RPMI7951 (cell line): ENCODE results near the gene ECHS1. TPM values are rescaled to one million over a fixed set of nuclear protein-coding genes. Genes with fewer than 3 reads are reported as not detected.
"Not testable (repeated sequence)": the region's sequence is repeated elsewhere in the genome, so short reads cannot be mapped to it uniquely, and the experiment has no call there.

Experiments used
- DNase-seq: peaks from one replicate; pipeline ENCODE4 v3.0.0-alpha.2; 2012; ENCODE audit warnings: low read depth
- total RNA-seq: library from RNA; depleted of rRNA; stranded (reverse); fragments of >200 nt; shearing (Covaris generic); gene quantifications from 2 replicates; pipeline ENCODE4 v1.2.3, GENCODE V29; 2014

Gene ECHS1
- total RNA-seq, 1 experiment from 2014 or later: 91.1 TPM

- DNase-seq: no peak
Measured at GRCh38 chr10:133399123-133399601, 26.0 kb upstream of the ECHS1 start.

GRCh38 chr10:133397938-133398337 lies 24.8 kb upstream of the ECHS1 start:
- DNase-seq: no peak

- DNase-seq: no peak
Measured at GRCh38 chr10:133396035-133396624, 23.0 kb upstream of the ECHS1 start.

GRCh38 chr10:133394801-133395221 lies 21.7 kb upstream of the ECHS1 start:
- DNase-seq: no peak

GRCh38 chr10:133394064-133394663 lies 21.0 kb upstream of the ECHS1 start, which contains the start of gene MTG1:
Gene MTG1 (plus strand): TSS chr10:133394157. CDS start chr10:133394221, 64 bp downstream.
- DNase-seq: peak; percentile 86

- DNase-seq: no peak
Measured at GRCh38 chr10:133393401-133394063, 20.4 kb upstream of the ECHS1 start.

- no peak for DNase-seq
Measured at GRCh38 chr10:133391761-133392518, 18.8 kb upstream of the ECHS1 start.

- DNase-seq: no peak
Measured at GRCh38 chr10:133391249-133391635, 18.1 kb upstream of the ECHS1 start.

GRCh38 chr10:133390597-133391248 lies 17.6 kb upstream of the ECHS1 start:
- no peak for DNase-seq

- DNase-seq: no peak
Measured at GRCh38 chr10:133388973-133389818, 16.0 kb upstream of the ECHS1 start.

GRCh38 chr10:133388236-133388972 lies 15.2 kb upstream of the ECHS1 start:
- DNase-seq: no peak

GRCh38 chr10:133386951-133387350 lies 13.8 kb upstream of the ECHS1 start:
- DNase-seq: not testable (repeated sequence)

GRCh38 chr10:133385214-133385613 lies 12.1 kb upstream of the ECHS1 start:
- DNase-seq: no peak

GRCh38 chr10:133384071-133384470 lies 10.9 kb upstream of the ECHS1 start:
- no peak for DNase-seq

- no peak for DNase-seq
Measured at GRCh38 chr10:133383551-133383950, 10.4 kb upstream of the ECHS1 start.

- no peak for DNase-seq
Measured at GRCh38 chr10:133381036-133381435, 7.9 kb upstream of the ECHS1 start.

GRCh38 chr10:133379801-133380666 lies 6.9 kb upstream of the ECHS1 start:
- DNase-seq: no peak

GRCh38 chr10:133379152-133379800 lies 6.1 kb upstream of the ECHS1 start, which contains the start of gene PAOX:
Gene PAOX (plus strand): TSS chr10:133379262. CDS start chr10:133379317, 55 bp downstream.
- DNase-seq: peak; percentile 54
